ENCODE results near the gene SASH1.

SASH1 gene

GRCh38 chr6:148460876-148461646, 118.4 kb downstream of the SASH1 start:
- TF ChIP-seq CTCF (conservative IDR thresholded peaks at IDR 0.05) = no peak
- H3K27ac ChIP-seq = no peak overlapping the region

GRCh38 chr6:148461986-148462577, 119.4 kb downstream of the SASH1 start:
- no peak overlapping the region for H3K27ac ChIP-seq
- TF ChIP-seq CTCF (conservative IDR thresholded peaks at IDR 0.05) = no peak

GRCh38 chr6:148463671-148464070, 121.0 kb downstream of the SASH1 start:
- no peak for TF ChIP-seq CTCF (conservative IDR thresholded peaks at IDR 0.05)
- no peak overlapping the region for H3K27ac ChIP-seq

- peak; percentile 86 for TF ChIP-seq CTCF (conservative IDR thresholded peaks at IDR 0.05)
- H3K27ac ChIP-seq = no peak overlapping the region; the same call in 1 of the 2 replicates
Observed at GRCh38 chr6:148464319-148465010, 121.8 kb downstream of the SASH1 start.

GRCh38 chr6:148465011-148465335, 122.3 kb downstream of the SASH1 start:
- TF ChIP-seq CTCF (conservative IDR thresholded peaks at IDR 0.05) = peak; percentile 35
- H3K27ac ChIP-seq = no peak overlapping the region

- TF ChIP-seq CTCF (conservative IDR thresholded peaks at IDR 0.05) = no peak
- H3K27ac ChIP-seq = no peak overlapping the region
Observed at GRCh38 chr6:148465670-148466069, 123.0 kb downstream of the SASH1 start.

- H3K27ac ChIP-seq = no peak overlapping the region
- no peak for TF ChIP-seq CTCF (conservative IDR thresholded peaks at IDR 0.05)
Observed at GRCh38 chr6:148466158-148466557, 123.5 kb downstream of the SASH1 start.

All from VCaP (cell line).